H9 (cell line): ENCODE data around the gene TOX4. TPM values are rescaled to one million over a fixed set of nuclear protein-coding genes. Genes with fewer than 3 reads are reported as not detected.

Experiments
- DNase-seq: peaks from one replicate; pipeline ENCODE4 v3.0.0-alpha.2; 2017
- H2AFZ ChIP-seq: one replicate; pipeline ENCODE4 v1.6.1; 2013; ENCODE audit warnings: mild to moderate bottlenecking, low read length, control low read depth, moderate library complexity
- H2AK5ac ChIP-seq: 2 replicates; pipeline ENCODE4 v1.6.1; 2013; ENCODE audit warnings: low read length, control low read depth, mixed read lengths; ENCODE audit not compliant: insufficient read length
- H2BK120ac ChIP-seq: one replicate; pipeline ENCODE4 v1.6.1; 2013; ENCODE audit warnings: low read depth, mild to moderate bottlenecking, low read length, control low read depth, inconsistent platforms; ENCODE audit not compliant: poor library complexity, severe bottlenecking
- H2BK12ac ChIP-seq: 2 replicates; pipeline ENCODE4 v1.6.1; 2013; ENCODE audit warnings: low read length, control low read depth, mixed read lengths, low read depth; ENCODE audit not compliant: insufficient read length
- H2BK15ac ChIP-seq: 2 replicates; pipeline ENCODE4 v1.6.1; 2013; ENCODE audit warnings: low read depth, low read length, control low read depth
- H2BK20ac ChIP-seq: one replicate; pipeline ENCODE4 v1.6.1; 2013; ENCODE audit warnings: low read depth, mild to moderate bottlenecking, low read length, control low read depth, inconsistent platforms; ENCODE audit not compliant: poor library complexity, severe bottlenecking
- H2BK5ac ChIP-seq: 2 replicates; pipeline ENCODE4 v1.6.1; 2013; ENCODE audit warnings: low read length, control low read depth, mixed read lengths; ENCODE audit not compliant: insufficient read length
- H3K14ac ChIP-seq: 2 replicates; pipeline ENCODE4 v1.6.1; 2013; ENCODE audit warnings: low read length, control low read depth; ENCODE audit not compliant: insufficient read depth
- H3K18ac ChIP-seq: 2 replicates; pipeline ENCODE4 v1.6.1; 2013; ENCODE audit warnings: low read depth, mild to moderate bottlenecking, mixed read lengths, low read length, control low read depth; ENCODE audit not compliant: insufficient read length
- H3K23ac ChIP-seq: 2 replicates; pipeline ENCODE4 v1.6.1; 2013; ENCODE audit warnings: low read length, control low read depth, mixed read lengths, low read depth; ENCODE audit not compliant: insufficient read length
- H3K23me2 ChIP-seq: 2 replicates; pipeline ENCODE4 v1.6.1; 2013; ENCODE audit warnings: low read depth, mild to moderate bottlenecking, mixed read lengths, low read length, control low read depth; ENCODE audit not compliant: insufficient read length, poor library complexity, severe bottlenecking
- H3K27ac ChIP-seq: 2 replicates; pipeline ENCODE4 v1.5.1; 2013; ENCODE audit warnings: low read length, control low read depth, mixed read lengths, low read depth; ENCODE audit not compliant: insufficient read length
- H3K27me3 ChIP-seq: 2 replicates; pipeline ENCODE4 v1.6.1; 2013; ENCODE audit warnings: low read length, control low read depth, inconsistent platforms; ENCODE audit not compliant: insufficient read depth
- H3K4ac ChIP-seq: 2 replicates; pipeline ENCODE4 v1.6.1; 2013; ENCODE audit warnings: low read depth, mild to moderate bottlenecking, control low read depth, inconsistent platforms, low read length, moderate library complexity
- H3K4me1 ChIP-seq: 2 replicates; pipeline ENCODE4 v1.6.1; 2013; ENCODE audit warnings: low read length, control low read depth, inconsistent platforms; ENCODE audit not compliant: insufficient read depth
- H3K4me2 ChIP-seq: 2 replicates; pipeline ENCODE4 v1.6.1; 2013; ENCODE audit warnings: low read length, control low read depth, mixed read lengths; ENCODE audit not compliant: insufficient read length, insufficient read depth
- H3K56ac ChIP-seq: 2 replicates; pipeline ENCODE4 v1.6.1; 2013; ENCODE audit warnings: low read depth, mild to moderate bottlenecking, mixed read lengths, low read length, control low read depth; ENCODE audit not compliant: insufficient read length
- H3K79me1 ChIP-seq: 2 replicates; pipeline ENCODE4 v1.6.1; 2013; ENCODE audit warnings: low read depth, mild to moderate bottlenecking, moderate library complexity, low read length, control low read depth, inconsistent platforms; ENCODE audit not compliant: insufficient read depth, poor library complexity, severe bottlenecking
- H3K79me2 ChIP-seq: 2 replicates; pipeline ENCODE4 v1.6.1; 2013; ENCODE audit warnings: low read length, control low read depth, inconsistent platforms; ENCODE audit not compliant: insufficient read depth
- H3K9ac ChIP-seq: 2 replicates; pipeline ENCODE4 v1.6.1; 2013; ENCODE audit warnings: low read length, control low read depth, mixed read lengths; ENCODE audit not compliant: insufficient read length; ENCODE audit errors: extremely low read depth
- H3K9me3 ChIP-seq: one replicate; pipeline ENCODE4 v1.6.1; 2013; ENCODE audit warnings: low read depth, low read length, inconsistent platforms; ENCODE audit not compliant: control insufficient read depth
- H3T11ph ChIP-seq: one replicate; pipeline ENCODE4 v1.6.1; 2013; ENCODE audit warnings: mild to moderate bottlenecking, low read length, control low read depth, inconsistent platforms
- H4K20me1 ChIP-seq: one replicate; pipeline ENCODE4 v1.6.1; 2013; ENCODE audit not compliant: control insufficient read depth, insufficient read length, insufficient read depth
- H4K5ac ChIP-seq: 2 replicates; pipeline ENCODE4 v1.6.1; 2013; ENCODE audit warnings: low read depth, mild to moderate bottlenecking, mixed read lengths, low read length, control low read depth; ENCODE audit not compliant: insufficient read length
- H4K8ac ChIP-seq: replicated peaks from 2 replicates; pipeline ENCODE4 v1.6.1; 2013; ENCODE audit warnings: low read length, control low read depth, mixed read lengths, low read depth; ENCODE audit not compliant: insufficient read length
- H4K91ac ChIP-seq: 2 replicates; pipeline ENCODE4 v1.6.1; 2013; ENCODE audit warnings: low read depth, mild to moderate bottlenecking, moderate library complexity, mixed read lengths, low read length, control low read depth; ENCODE audit not compliant: insufficient read length
- H3K27ac Mint-ChIP-seq, 3 experiments: 2 replicates in 2 of 3; 3 replicates in 1 of 3; pipeline ENCODE4 v1.8.0; 2020 to 2021; ENCODE audit warnings: mixed read lengths in 3 of 3, mild to moderate bottlenecking in 1 of 3, moderate library complexity in 1 of 3
- H3K27me3 Mint-ChIP-seq: 2 replicates; pipeline ENCODE4 v1.8.0; 2021; ENCODE audit warnings: low read depth, mild to moderate bottlenecking, moderate library complexity, mixed read lengths
- H3K36me3 Mint-ChIP-seq, 3 experiments: 2 replicates in 2 of 3; 3 replicates in 1 of 3; pipeline ENCODE4 v1.8.0; 2020 to 2021; ENCODE audit warnings: low read depth in 3 of 3, mixed read lengths in 3 of 3; ENCODE audit not compliant: insufficient read depth in 1 of 3
- H3K4me1 Mint-ChIP-seq, 2 experiments: 2 replicates each; pipeline ENCODE4 v1.8.0; 2020; ENCODE audit warnings: mixed read lengths in 2 of 2
- H3K4me3 Mint-ChIP-seq, 2 experiments: 2 replicates in 1 of 2; 3 replicates in 1 of 2; pipeline ENCODE4 v1.8.0; 2020 to 2021; ENCODE audit warnings: mild to moderate bottlenecking in 2 of 2, mixed read lengths in 2 of 2, moderate library complexity in 1 of 2
- H3K9me3 Mint-ChIP-seq, 2 experiments: 2 replicates in 1 of 2; 3 replicates in 1 of 2; pipeline ENCODE4 v1.8.0; 2020; ENCODE audit warnings: mild to moderate bottlenecking in 2 of 2, mixed read lengths in 2 of 2, moderate library complexity in 1 of 2
- CTCF ChIP-seq: fragments of 200-600 bp; sonication (generic); conservative IDR thresholded peaks from 3 replicates; pipeline ENCODE4 v1.8.0; 2021; ENCODE audit warnings: antibody characterized with exemption, mild to moderate bottlenecking
- WGBS: extraction: QIAGEN DNeasy Blood & Tissue Kit; methylation state at CpG from one replicate; pipeline ENCODE4 v1.1.7; 2013; ENCODE audit warnings: missing lambda C conversion rate, low lambda C conversion rate, mixed read lengths; ENCODE audit not compliant: insufficient read length; ENCODE audit errors: extremely low coverage; 5-methylcytosine and 5-hydroxymethylcytosine counted together
- total RNA-seq: library from RNA; stranded (reverse); gene quantifications from 2 replicates; pipeline ENCODE4 v1.2.1, GENCODE V29; 2021

Gene TOX4
- total RNA-seq, 1 experiment from 2014 or later: 64.7 TPM

DNA sequence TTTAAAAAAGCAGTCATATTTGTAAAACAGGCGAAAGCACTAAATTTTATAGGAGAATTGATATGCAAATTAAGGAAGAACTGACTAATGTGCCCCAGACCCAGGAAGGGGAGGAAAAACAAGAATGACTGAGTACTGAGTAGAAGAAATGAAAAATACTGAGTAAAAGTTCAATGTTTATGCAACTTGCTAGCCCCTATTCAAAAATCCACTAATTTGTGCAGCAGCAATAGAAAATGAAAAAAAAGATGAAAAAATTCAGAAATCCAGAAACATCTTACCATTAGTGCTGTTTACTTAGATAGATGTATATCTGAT, 27.1 kb upstream of the TOX4 start:
- DNase-seq: no peak
- no peak overlapping the region for H3K56ac ChIP-seq
- H2AFZ ChIP-seq: no peak overlapping the region
- TF ChIP-seq CTCF: no peak
- no peak overlapping the region for H3K4ac ChIP-seq
- H2AK5ac ChIP-seq: no peak overlapping the region
- H3K79me1 ChIP-seq: peaks cover 4% of the 10 kb centered on the region
- Mint-ChIP-seq H3K27ac (no peak overlapping the region; a peak in 1 of 7 replicates), H3K27me3 (no peaks in the 10 kb centered on the region), H3K4me1 (peaks cover 7 to 19% of the 10 kb centered on the region in 2 experiments), H3K36me3 (peaks cover 12 to 43% (median 40%) of the 10 kb centered on the region in 3 experiments), H3K9me3 (no peaks in the 10 kb centered on the region), H3K4me3 (no peak overlapping the region)
- H3K23ac ChIP-seq: no peak overlapping the region
- H4K20me1 ChIP-seq: no peaks in the 10 kb centered on the region
- H2BK20ac ChIP-seq: no peak overlapping the region
- no peaks in the 10 kb centered on the region for H3K9me3 ChIP-seq
- peaks cover 28% of the 10 kb centered on the region for H3K79me2 ChIP-seq
- H3K9ac ChIP-seq: no peak overlapping the region
- H3K14ac ChIP-seq: no peak overlapping the region
- no peak overlapping the region for H3K4me2 ChIP-seq
- no peak overlapping the region for H3K27ac ChIP-seq
- H2BK12ac ChIP-seq: no peak overlapping the region
- no peaks in the 10 kb centered on the region for H3K27me3 ChIP-seq
- no peak overlapping the region for H4K5ac ChIP-seq
- no peaks in the 10 kb centered on the region; the same call in 1 of the 2 replicates for H3K4me1 ChIP-seq
- no peak overlapping the region for H2BK15ac ChIP-seq
- H3K18ac ChIP-seq: no peak overlapping the region
- H4K91ac ChIP-seq: no peak overlapping the region
- no peak overlapping the region for H3T11ph ChIP-seq
- no peak overlapping the region for H4K8ac ChIP-seq
- WGBS: no CpG with 5 or more reads among the region's 1 CpG
- no peak overlapping the region for H2BK5ac ChIP-seq
- peaks cover 3% of the 10 kb centered on the region for H3K23me2 ChIP-seq
- no peak overlapping the region for H2BK120ac ChIP-seq
